ENCODE results near the gene PCDHGA9.
A peak's percentile ranks its signal among the peaks of the same experiment; 100 is the strongest.

PCDHGA9 gene

GRCh38 chr5:141360685-141361084 lies 41.9 kb upstream of the PCDHGA9 start:
- no peak for TF ChIP-seq CTCF (IDR thresholded peaks at IDR 0.05; ENCODE audit: low read depth, low read length)
- no peak overlapping the region for H3K4me3 ChIP-seq (ENCODE audit: low read depth, low read length)

- no peak for TF ChIP-seq CTCF (IDR thresholded peaks at IDR 0.05; ENCODE audit: low read depth, low read length)
- H3K4me3 ChIP-seq (ENCODE audit: low read depth, low read length): no peak overlapping the region
Measured at GRCh38 chr5:141362719-141363118, 39.9 kb upstream of the PCDHGA9 start.

- no peak for TF ChIP-seq CTCF (IDR thresholded peaks at IDR 0.05; ENCODE audit: low read depth, low read length)
- H3K4me3 ChIP-seq (ENCODE audit: low read depth, low read length): no peak within 1 kb of the TSS
Measured at GRCh38 chr5:141363952-141364660, 38.5 kb upstream of the PCDHGA9 start, which contains the start of gene PCDHGA5. Gene PCDHGA5, plus strand, starts transcription at chr5:141364162. Its CDS starts 169 bp downstream, at chr5:141364331.

GRCh38 chr5:141366016-141366896 lies 36.3 kb upstream of the PCDHGA9 start:
- no peak overlapping the region for H3K4me3 ChIP-seq (ENCODE audit: low read depth, low read length)
- TF ChIP-seq CTCF (IDR thresholded peaks at IDR 0.05; ENCODE audit: low read depth, low read length): no peak

GRCh38 chr5:141369994-141370848 lies 32.4 kb upstream of the PCDHGA9 start, which contains the start of gene PCDHGB3:
Gene PCDHGB3, plus strand, starts transcription at chr5:141370242. Its CDS starts 153 bp downstream, at chr5:141370395.
- TF ChIP-seq CTCF (IDR thresholded peaks at IDR 0.05; ENCODE audit: low read depth, low read length): peak; percentile 53
- H3K4me3 ChIP-seq (ENCODE audit: low read depth, low read length): peak within 1 kb of the TSS; percentile 53

- TF ChIP-seq CTCF (IDR thresholded peaks at IDR 0.05; ENCODE audit: low read depth, low read length): no peak
Measured at GRCh38 chr5:141371572-141372475, 30.8 kb upstream of the PCDHGA9 start.

More at GRCh38 chr5:141371572-141372475, 30.8 kb upstream of the PCDHGA9 start:
- no peak overlapping the region for H3K4me3 ChIP-seq (ENCODE audit: low read depth, low read length)

All from WI38 (cell line).